GM21360 (cell line): ENCODE measurements around the gene CDKAL1.
"Not testable (repeated sequence)": the region's sequence is repeated elsewhere in the genome, so short reads cannot be mapped to it uniquely, and the experiment has no call there.

Source experiments
- ATAC-seq: cut with Tn5 transposase; IDR thresholded peaks from one replicate; pipeline ENCODE4 v1.9.1; 2021; ENCODE audit warnings: mild to moderate bottlenecking, moderate library complexity; ENCODE audit not compliant: unreplicated experiment

The CDKAL1 gene

DNA sequence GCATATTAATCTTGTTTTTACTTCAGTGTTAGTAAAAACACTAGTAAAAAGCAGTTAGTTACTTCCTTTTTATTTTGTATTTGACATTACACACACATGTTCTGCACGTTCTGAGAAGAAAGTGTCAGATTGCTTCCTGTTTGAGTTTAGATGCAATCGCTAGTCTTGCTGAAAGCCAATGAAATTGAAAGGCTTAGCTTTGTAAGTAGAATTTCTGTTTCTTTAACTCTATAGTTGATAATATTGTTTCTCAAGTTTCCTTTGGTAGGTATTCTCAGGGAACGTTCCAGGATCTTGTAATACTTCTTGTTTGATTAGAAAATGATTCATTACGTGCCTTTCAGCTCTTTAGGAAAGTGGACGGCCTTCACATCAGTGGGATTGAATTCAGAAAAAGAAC is 55.0 kb downstream of the CDKAL1 start:
- no peak for ATAC-seq

DNA sequence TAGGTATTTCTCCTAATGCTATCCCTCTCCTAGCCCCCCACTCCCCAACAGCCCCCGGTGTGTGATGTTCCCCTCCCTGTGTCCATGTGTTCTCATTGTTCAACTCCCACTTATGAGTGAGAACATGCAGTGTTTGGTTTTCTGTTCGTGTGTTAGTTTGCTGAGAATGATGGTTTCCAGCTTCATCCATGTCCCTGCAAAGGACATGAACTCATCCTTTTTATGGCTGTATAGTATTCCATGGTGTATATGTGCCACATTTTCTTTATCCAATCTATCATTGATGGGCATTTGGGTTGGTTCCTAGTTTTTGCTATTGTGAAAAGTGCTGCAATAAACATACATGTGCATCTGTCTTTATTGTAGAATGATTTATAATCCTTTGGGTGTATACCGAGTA is 56.2 kb downstream of the CDKAL1 start:
- not testable (repeated sequence) for ATAC-seq

DNA sequence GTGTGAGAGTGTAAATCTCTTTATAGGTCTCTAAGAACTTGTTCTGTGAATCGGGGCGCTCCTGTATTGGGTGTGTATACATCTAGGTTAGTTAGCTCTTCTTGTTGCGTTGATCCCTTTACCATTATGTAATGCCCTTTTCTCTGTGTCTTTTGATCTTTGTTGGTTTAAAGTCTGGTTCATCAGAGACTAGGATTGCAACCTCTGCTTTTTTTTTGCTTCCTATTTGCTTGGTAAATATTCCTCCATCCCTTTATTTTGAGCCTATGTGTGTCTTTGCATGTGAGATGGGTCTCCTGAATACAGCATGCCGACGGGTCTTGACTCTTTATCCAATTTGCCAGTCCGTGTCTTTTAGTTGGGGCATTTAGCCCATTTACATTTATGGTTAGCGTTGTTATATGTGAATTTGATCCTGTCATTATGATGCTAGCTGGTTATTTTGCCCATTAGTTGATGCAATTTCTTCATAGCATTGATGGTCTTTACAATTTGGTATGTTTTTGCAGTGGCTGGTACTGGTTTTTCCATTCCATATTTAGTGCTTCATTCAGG is 60.1 kb downstream of the CDKAL1 start:
- ATAC-seq, result not testable (repeated sequence)

DNA sequence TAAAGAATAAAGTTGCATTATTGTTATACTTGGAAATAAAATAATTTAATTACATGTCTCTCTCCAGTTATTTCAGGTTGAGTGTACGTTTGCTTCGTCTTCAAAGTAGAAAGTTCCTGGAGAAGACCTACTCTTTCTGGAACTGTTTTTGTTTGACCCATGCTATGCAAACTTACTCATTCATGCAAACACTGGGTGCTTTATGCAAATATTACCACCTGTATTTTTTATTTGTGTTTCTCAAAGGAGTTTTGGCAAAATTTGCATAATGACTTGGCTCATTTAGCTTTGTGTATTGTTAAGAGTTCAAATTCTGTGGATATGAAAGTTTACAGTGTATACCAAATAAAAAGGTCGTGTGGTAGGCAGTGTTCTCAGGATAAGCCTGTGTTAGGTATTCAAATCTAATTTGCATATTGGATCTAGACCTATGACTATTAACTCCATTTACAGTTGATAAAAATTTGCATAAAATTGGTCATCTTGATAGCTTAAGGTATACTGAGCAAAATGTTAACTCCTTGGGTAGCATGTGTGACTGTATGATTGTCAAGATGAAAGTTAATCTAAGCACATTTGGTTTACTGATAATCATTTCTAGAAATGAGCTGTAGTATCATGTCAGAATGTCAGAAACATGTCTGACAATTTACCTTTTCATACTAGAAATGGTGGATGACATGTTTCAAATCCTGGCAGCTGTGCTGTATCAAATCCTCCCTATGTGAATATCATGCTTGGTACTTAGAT is 65.2 kb downstream of the CDKAL1 start:
- ATAC-seq, result peak; percentile 51

DNA sequence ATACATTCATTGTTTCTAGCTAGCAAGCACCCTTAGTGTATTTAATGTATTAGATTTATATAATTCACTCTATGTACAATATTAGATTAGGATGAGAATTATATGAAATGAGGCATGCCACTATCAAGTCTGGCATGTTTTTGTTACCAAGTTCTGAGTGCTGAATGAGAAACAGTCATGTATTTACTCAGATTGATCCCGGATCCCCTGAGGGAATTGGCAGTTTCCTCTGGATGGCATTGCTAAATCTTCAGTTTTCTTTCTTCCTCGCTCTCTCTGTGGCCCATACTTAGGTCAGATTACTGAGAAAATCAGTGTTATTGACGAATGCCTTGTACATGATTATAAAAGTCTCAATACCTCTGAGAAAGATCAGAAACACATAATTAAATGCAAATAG is 66.6 kb downstream of the CDKAL1 start:
- no peak for ATAC-seq

DNA sequence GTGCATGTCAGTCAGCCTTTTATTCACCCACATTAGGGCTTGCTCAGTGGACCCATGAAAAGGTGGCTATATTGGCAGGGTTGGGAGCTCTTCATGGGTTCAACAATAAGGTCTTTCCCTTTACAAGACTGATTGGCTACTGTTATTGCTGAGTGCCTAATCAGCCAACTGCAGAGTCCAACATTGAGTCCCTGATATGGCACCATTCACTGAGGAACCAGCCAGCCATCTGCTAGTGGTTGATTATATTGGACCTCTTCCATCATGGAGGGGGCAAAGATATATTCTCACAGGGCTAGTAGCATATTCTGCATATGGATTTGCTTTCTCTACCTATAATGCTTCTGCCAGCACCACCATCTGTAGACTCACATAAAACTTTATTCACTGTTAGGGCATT is 69.9 kb downstream of the CDKAL1 start:
- no peak for ATAC-seq

DNA sequence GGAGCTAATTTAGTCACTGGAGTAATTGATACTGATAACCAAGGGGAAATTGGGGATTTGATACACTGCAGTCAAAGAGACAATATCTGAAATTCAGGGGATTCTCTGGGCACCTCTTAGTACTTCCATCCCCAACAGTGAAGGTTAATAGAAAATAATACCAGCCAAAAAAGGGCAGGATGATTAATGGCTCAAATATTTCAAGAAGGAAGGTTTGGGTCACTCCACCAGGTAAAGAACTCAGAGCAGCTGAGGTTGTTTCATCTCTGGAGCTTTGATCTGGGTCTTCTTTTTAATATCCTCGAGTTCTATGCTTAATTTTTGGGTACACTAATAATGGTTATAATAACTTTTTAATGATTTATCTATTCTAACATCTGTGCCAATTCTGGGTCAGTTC is 70.8 kb downstream of the CDKAL1 start:
- ATAC-seq, result no peak

DNA sequence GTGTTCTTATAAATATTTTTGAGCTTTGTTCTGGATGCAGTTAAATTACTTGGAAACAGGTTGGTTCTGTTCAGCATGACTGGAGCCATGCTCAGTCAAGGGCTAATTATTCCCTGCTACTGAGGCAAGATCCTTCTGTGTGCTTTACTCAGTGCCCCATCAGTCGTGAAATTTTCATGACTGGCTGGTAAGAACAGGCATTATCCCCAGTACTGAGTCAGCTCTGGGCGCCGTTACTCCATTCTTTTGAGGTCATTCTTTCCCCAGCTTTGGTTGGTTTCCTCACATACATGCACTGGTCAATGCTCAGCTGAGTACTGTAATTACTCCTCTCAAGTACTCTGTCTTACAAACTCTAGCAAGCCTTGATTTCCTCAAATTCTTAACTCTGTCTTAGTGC is 71.3 kb downstream of the CDKAL1 start:
- no peak for ATAC-seq

DNA sequence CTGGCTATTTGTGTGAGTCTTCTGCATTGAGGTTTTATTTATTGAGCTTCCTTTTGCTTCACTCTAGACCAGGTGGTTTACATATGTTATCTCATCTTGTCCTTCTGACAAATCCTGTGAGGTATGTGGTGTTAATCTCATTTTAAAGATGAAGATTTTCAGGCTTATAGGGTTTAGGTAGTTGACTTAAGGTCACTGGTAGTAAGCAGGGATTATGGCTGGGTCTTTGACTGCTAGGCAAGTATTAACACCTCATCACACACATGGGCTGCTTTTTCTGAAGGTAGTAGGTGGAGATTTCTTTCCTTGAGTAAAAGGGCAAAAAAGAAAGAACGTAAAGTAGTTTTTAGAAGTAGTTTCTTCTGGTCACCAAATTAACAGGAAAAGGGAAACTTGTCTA is 72.6 kb downstream of the CDKAL1 start:
- no peak for ATAC-seq

DNA sequence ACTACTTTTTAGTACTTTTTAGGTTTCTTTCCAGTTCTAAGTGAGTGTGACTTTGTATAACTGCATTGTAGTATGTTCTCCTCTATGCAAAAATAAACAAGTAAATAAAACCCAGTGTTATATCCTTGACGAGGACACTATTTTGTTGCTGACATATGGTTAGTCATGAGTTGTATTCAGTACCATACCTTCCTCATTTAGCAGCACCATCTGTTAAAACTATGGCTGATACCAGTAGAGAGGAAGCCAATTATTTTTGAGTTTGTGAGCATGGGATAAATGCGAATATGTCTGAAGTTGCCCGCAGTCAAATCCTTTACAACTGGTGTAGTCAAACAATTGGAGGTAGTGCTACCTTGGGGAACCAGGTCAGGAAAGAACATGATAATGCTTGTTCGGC is 74.1 kb downstream of the CDKAL1 start:
- no peak for ATAC-seq

DNA sequence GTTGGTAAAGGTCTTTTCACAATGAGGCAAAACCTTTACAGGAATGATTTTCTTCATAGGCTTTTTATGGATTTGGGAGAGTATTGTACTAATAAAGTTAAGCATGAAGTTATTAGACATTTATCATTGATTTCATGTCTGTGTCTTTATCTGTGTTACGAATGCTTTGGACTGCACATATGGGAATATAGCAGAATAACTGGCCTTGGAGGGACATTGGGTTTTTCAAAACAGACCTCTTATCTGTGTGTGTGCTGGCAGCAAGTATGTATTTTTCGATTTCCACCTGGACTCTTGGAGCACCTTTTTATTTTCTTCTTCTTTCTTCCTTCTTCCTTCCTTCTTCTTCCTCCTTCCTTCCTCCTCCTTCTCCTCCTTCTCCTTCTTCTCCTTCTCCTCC is 74.6 kb downstream of the CDKAL1 start:
- ATAC-seq, result no peak

DNA sequence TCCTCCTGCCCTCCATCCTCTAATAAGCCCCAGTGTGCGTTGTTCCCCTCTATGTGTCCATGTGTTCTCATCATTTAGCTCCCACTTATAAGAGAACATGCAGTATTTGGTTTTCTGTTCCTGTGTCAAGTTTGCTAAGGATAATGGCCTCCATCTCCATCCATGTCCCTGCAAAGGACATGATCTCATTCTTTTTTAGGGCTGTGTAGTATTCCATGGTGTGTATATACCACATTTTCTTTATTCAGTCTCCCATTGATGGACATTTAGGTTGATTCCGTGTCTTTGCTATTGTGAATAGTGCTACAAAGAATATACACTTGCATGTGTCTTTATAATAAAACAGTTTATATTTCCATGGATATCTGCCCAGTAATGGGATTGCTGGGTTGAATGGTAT is 75.7 kb downstream of the CDKAL1 start:
- ATAC-seq, result not testable (repeated sequence)

DNA sequence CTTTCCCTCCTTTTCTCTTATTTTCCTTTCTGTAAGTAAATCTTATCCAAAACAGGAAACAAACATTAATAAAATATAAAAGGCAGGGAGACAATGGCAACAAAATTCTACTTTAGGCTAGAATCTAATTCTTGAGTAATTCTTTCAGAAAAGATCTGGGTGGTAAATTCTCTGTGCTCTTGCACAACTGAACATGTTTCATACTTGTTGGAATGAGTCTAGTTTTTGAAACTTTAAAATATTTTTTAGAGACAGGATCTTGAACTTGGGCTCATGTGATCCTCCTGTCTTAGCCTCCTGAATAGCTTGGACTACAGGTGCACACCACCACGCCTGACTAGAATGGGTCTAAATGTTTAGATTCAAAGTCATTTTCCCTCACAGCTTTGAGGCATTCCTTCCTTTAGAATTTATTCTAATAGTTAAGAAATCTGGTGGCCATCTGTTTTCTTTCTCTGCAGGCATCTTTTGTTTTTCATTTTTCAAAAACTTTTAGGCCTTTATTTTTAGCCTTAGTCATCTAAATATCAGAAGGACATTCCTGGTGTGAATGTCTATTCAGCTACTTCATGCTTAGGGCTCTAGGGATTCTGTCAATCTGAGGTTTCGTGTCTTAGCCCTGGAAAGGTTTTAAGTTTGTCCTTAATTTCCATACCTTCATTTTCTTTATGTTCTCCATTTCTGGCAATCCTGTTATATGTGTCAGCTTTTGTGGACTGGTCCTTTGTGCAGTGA is 76.5 kb downstream of the CDKAL1 start:
- ATAC-seq, result no peak

DNA sequence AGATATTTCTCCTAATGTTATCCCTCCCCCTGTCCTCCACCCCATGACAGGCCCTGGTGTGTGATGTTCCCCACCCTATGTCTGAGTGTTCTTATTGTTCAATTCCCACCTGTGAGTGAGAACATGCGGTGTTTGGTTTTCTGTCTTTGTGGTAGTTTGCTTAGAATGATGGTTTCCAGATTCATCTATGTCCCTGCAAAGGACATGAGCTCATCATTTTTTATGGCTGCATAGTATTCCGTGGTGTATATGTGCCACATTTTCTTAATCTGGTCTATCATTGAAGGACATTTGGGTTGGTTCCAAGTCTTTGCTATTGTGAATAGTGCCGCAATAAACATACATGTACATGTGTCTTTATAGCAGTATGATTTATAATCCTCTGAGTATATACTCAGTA is 83.3 kb downstream of the CDKAL1 start:
- not testable (repeated sequence) for ATAC-seq

DNA sequence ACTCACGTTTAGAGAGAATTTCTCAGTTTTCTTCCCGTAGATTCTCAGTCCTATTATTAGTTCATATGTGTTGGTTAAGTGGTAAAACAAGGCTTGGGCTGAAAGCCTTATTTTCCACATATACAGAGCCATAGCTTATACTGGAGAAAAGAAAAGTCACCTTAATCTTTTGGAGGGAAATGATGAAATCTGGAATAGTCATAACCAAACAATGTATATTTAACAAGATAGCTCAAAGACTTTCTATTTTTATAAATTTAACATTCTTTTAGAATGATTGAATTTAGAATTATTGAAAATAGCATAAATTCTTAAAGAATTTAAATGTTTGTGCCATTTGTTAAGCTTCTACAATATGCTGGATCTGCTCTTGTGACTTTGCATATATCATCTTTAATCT is 85.8 kb downstream of the CDKAL1 start:
- ATAC-seq, result no peak

DNA sequence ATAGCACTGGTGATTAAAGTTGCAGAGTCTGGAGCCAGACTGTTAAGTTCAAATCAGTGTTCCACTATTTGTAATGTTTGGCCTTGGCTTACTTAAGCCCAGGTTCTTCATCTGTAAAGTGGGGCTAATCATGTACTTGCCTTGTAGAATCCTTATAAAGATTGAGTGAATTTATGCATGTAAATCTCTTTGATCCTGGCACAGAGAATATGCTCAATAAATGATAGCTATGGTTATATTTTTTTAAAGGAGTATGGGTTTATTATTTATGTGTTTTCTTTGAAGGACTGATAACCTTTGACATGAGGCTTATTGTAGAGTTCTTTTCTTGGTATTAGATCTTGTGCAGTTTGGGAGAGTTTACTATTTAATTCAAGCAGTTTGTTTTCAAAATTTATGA is 89.5 kb downstream of the CDKAL1 start:
- ATAC-seq, result no peak

DNA sequence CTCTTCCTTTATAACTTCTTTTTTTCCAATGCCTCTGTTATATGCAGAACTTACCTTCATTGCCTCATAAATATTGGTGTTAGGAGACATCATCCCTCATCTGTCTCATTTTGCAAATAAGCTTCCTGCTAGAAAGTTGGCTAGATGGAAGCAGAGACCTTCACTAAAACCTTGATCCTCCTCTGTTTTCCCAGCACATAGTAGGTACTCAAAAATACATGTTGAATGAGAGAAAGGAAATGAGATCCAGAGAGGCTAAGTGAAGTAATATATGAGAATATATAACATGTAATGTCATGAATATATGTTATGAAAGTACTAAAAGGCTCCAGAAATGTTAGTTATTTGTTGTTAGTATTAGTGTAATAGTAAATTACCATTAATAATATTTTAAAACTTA is 91.9 kb downstream of the CDKAL1 start:
- no peak for ATAC-seq

DNA sequence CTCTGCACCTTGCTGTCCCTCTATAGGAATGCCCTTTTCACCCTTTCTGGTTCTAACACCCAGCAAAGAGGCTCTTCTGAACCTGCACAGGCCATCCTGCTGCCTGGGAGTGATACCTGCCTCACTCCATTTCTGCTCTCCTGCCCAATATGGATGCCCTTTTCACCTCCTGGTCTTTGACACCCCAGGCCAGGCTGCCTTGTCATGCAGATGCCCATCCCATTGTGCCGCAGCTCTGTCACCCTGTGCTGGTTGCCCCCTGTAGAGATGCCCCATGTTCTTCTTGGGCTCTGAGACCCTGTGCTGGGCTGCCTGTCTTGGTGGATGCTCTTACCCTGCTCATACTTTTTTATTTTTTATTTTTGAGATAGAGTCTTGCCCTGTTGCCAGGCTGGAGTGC is 95.3 kb downstream of the CDKAL1 start:
- no peak for ATAC-seq

DNA sequence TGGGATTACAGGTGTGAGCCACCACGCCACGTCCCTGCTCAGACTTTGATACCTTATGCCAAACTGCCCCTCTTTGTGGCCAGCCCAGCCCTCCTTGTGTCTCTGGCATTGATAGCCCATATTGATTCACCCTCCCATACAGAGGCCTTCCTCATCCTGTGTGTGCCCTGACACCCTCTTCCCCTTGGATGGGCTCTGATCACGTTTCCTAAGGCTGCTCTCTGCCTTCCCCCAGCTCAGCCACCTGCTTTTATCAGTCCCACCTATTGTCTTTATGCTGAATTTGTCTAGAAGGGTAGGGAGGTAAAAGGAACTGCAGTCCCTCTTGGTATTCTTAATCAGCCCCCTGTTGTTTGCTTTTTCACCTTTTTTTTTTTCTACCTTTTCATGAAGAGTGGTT is 95.9 kb downstream of the CDKAL1 start:
- no peak for ATAC-seq

DNA sequence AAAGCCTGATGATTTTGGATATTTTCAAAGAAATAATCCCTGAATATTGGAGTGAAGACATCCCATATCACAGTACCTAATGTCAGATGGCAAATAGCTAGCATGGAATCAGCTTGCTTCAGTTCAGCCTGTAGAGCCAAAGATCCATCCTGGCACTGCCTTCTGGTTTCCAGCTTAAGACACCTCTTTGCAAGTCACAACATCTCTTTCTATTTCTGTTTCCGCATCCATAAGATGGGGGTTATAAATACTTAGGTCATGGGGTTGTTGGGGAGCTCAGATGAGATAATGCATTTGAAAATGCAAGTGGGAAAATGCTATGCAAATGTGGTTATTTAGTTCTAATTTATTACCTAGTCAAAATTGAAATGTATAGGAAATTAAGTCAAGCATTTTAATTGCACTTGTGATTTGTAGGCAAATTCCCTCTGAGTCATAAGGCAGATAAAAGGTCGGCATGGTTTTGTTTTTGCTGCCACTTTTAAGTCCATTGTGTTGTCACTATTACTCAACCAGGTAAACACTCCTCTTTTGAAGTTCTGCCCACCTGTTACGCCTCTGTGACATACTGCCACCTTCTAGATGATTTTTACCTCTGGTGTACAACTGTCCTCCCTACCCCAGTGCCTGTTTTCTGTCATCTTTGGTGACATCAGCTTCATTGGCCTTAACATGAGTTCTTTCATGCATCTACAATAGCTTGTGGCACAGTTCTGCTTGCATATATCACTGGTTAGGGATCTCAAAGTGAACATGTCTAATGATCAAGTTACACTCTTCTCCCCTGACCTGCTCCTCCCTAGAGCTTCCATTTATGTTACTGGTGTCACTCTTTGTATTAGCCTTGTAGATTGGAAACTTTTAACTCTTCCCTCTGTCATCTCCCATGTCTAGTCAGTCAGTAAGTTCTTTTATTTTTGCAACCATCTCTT is 96.6 kb downstream of the CDKAL1 start:
- no peak for ATAC-seq

DNA sequence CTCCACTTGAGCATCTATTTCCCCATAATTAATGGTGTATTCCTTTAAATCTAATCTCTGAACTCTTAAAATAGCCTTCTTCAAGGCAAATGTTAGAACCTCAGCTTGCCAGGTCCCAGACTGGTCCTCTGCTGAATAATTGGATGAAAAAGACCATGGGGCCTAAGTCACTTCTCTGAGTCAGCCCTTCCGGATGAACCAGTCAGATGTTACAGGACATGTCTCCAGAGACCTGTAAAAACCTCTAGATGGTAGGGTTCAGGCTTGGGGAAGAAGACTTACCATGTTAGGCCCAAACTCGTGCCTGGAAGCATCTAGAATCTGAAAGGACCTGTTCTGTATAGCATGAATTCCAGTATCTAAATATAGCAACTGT is 97.3 kb downstream of the CDKAL1 start:
- no peak for ATAC-seq
